MG63 (cell line): ENCODE measurements around the gene GOLGA2. TPM values are rescaled to one million over a fixed set of nuclear protein-coding genes. Genes with fewer than 3 reads are reported as not detected.

Experiments used
- DNase-seq: peaks from one replicate; pipeline ENCODE4 v3.0.0-alpha.2; 2020
- H3K27me3 ChIP-seq: fragments of 250-450 bp; sonication (Bioruptor Pico); 2 replicates; pipeline ENCODE4 v1.5.1; 2020; ENCODE audit warnings: mild to moderate bottlenecking, moderate library complexity
- H3K36me3 ChIP-seq: fragments of 250-450 bp; sonication (Bioruptor Pico); 2 replicates; pipeline ENCODE4 v1.5.1; 2020; ENCODE audit warnings: mild to moderate bottlenecking, moderate library complexity
- H3K4me3 ChIP-seq: fragments of 250-450 bp; sonication (Bioruptor Pico); 2 replicates; pipeline ENCODE4 v1.5.1; 2020; ENCODE audit warnings: mild to moderate bottlenecking, moderate library complexity
- H3K9me3 ChIP-seq: fragments of 250-450 bp; sonication (Bioruptor Pico); 2 replicates; pipeline ENCODE4 v1.5.1; 2020; ENCODE audit warnings: mild to moderate bottlenecking, moderate library complexity
- total RNA-seq: library from RNA; depleted of rRNA; stranded (reverse); fragments of >200 nt; shearing (Covaris generic); gene quantifications from 2 replicates; pipeline ENCODE4 v1.2.3, GENCODE V29; 2014; ENCODE audit warnings: low replicate concordance

Gene GOLGA2
- total RNA-seq, 1 experiment from 2014 or later, result 70.3 TPM

DNA sequence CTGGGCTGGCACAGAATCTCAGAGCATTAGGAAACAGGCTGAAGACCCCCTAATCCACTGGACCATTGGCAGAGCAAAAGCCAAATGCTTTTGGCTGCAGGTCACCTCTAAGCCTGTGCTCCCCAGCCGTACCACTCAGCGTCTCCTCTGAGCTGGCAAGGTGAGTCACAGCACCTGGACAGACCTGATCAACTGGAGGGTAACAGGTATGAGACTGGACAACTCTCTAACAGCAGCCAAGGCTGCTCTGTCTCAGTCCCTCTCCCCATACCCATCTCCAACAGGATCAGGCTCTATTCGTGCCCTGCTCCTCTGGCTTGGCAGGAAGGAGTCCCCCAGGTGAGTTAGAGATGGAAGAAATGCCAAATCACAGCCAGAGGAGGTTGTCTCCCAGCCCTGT is 4.7 kb downstream of the GOLGA2 start:
- peaks cover 51% of the 10 kb centered on the region for H3K36me3 ChIP-seq
- DNase-seq, result no peak
- H3K9me3 ChIP-seq, result no peaks in the 10 kb centered on the region
- no peaks in the 10 kb centered on the region for H3K27me3 ChIP-seq
- H3K4me3 ChIP-seq, result no peak overlapping the region

DNA sequence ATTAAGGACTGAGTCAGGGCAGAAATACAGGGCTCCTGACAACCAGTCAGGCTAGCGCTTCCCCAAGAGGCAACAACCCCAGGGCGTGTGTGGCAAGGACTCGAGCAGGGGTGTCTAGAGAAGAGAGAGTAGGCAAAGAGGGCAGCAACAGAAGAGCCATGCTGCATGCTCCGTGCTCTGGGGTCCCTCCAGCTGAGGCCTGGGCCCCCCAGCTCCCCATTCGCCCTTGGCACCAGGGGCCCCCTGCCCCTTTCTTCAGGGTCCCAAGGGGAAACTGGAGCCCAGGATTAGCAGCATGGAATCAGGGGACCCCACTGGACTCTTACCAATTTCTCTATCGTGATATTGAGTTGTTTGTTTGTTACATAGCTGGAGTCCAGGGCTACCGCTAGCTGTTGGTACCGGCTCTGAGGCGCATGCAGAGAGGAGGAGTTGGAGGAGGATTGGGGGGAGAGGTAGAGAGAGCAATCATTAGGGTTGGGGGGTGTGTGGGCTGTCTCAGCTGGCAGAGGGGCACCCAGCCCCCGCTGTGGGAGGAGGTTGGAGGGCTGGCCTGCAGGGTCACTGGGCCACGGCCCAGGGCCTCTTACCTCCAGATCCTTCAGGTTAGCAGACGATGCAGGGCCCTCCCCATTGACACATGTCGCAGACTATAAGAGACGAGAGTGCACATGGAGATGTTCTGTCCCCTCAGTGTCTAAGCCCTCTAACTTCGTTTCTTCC is 8.8 kb downstream of the GOLGA2 start:
- Histone ChIP-seq H3K9me3 (no peaks in the 10 kb centered on the region), H3K36me3 (peaks cover 54% of the 10 kb centered on the region)

DNA sequence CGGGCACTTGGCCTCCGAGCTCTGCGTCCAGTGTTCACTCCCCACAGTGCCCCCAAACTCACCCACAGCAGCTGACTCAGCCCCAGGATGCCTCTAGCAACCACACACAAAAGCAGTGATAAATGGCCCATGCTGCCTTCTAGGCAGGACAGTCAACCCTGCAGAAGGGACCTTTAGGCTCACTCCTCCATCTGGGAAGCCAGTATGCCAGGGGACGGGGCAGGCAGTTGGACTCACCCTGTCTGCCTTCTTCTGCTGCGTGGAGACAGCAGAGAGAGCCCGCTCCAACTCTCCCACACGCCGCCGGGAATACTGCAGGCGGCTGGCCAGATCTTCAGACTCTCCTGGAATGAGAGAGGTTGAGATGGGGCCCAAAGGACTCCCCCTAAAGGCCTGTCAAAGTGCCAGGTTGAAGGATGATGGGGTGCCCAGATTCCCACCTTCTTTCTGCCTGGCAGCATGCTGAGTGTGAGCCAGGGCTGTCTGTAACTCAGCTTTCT is 10.4 kb downstream of the GOLGA2 start:
- Histone ChIP-seq H3K27me3 (no peaks in the 10 kb centered on the region), H3K4me3 (no peak overlapping the region), H3K36me3 (peaks cover 55% of the 10 kb centered on the region), H3K9me3 (no peaks in the 10 kb centered on the region)
- no peak for DNase-seq

More for the DNA sequence above, 8.8 kb downstream of the GOLGA2 start:
- H3K4me3 ChIP-seq, result no peak overlapping the region
- no peaks in the 10 kb centered on the region for H3K27me3 ChIP-seq
- DNase-seq, result no peak

DNA sequence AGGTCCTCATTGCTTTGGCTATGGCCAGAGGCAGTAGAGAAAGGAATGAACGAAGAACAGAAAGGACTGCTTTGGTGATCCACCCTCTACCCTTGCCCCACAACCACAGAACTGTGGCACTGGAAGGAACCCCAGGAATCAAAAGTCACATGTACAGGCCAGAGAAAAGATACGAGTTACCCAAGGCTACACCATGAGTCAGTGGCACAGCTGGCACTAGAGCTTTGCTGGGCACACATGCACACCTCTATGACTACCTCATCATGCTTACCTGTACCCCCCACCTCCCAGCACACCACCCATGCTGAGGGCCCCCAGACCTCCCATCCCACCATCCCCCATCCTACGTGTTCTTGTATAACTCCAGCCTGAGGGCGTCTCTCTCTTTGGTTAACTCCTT is 13.1 kb downstream of the GOLGA2 start:
- H3K36me3 ChIP-seq, result peaks cover 64% of the 10 kb centered on the region

DNA sequence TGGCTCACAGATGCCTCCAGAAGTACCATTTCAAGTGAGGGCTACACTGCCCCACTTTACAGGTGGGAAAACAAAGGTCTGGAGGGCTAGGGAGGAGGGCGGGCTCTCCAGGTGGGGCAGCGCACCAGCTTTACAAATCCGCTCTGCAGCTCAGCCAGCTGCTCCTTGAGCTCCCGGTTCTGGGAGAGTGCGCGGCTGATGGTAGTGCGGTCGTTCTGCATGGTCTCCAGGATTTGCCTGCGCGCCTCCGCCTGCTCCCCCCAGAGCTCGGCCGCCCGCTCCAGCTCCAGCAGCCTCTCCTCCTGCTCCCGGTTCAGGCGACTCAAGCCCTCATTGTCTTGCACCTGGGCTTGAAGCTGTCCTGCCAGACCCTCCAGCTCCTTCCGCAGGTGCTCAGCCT is 15.5 kb downstream of the GOLGA2 start:
- no peak for DNase-seq
- Histone ChIP-seq H3K27me3 (no peaks in the 10 kb centered on the region), H3K36me3 (peaks cover 57% of the 10 kb centered on the region), H3K4me3 (no peak overlapping the region), H3K9me3 (no peaks in the 10 kb centered on the region)

More for the DNA sequence above, 13.1 kb downstream of the GOLGA2 start:
- no peaks in the 10 kb centered on the region for H3K27me3 ChIP-seq
- no peak overlapping the region for H3K4me3 ChIP-seq
- no peaks in the 10 kb centered on the region for H3K9me3 ChIP-seq
- DNase-seq, result no peak

DNA sequence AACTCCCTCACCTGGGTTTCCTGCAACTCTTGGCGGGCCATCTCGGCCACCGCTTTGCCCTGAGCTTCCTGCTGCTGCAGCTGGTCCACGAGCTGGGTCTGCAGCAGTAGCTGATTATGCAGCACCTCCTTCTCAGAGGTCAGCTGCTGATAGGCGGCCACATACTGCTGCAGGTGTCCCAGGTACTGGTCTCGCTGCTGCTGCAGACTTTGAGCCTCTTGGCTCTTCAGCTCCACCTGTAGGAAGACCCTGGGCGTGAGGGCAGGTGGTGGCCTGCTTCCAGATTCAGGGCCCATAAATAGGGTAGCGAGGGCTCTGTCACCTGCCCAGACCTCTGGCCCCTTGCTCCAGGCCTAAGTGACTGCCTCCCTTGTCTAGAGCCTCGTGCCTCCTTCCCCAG is 16.7 kb downstream of the GOLGA2 start:
- no peaks in the 10 kb centered on the region for H3K9me3 ChIP-seq
- no peak overlapping the region for H3K4me3 ChIP-seq
- DNase-seq, result no peak
- peaks cover 47% of the 10 kb centered on the region for H3K36me3 ChIP-seq
- H3K27me3 ChIP-seq, result no peaks in the 10 kb centered on the region

DNA sequence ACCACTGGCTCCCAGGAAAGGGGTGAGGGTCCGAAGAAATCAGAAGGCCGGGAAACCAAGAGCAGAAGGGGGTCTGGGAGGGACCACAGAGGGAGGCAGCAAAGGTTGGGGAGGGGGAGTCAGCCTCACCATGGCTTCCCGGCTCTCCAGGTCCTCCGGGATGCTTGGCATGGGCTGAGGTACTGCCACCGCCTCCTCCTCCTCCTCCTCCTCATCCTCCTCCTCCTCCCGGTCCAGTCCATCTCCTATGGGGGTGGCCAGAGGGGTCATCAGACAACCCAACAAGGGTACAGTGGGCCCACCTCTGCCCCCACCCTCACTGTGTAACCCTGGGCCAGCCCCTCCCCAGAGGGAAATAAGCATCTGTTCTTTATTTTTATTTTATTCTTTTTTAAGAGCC is 17.5 kb downstream of the GOLGA2 start:
- Histone ChIP-seq H3K9me3 (no peaks in the 10 kb centered on the region), H3K4me3 (no peak overlapping the region), H3K36me3 (peaks cover 47% of the 10 kb centered on the region), H3K27me3 (no peaks in the 10 kb centered on the region)
- DNase-seq, result no peak

DNA sequence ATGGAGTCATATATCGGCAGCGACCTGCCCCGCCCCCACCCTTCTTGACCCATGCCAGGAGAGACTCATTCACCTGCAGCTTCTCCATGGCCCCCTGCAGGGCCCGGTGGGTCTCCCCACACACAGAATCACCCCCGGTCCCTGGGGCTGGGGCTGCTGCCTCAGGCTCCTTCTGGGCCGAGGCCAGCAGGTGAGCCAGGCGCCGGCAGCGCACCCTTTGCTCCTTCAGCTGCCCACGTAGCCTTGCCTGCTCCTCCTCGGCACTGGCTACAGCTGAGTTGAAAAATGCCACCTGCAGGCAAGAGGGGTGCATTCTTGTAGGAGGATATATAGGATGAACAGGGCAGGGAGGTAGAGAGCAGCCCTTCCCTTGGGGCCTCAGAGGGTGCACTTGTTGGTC is 17.9 kb downstream of the GOLGA2 start:
- Histone ChIP-seq H3K27me3 (no peaks in the 10 kb centered on the region), H3K9me3 (no peaks in the 10 kb centered on the region), H3K4me3 (no peak overlapping the region), H3K36me3 (peaks cover 44% of the 10 kb centered on the region)
- no peak for DNase-seq

DNA sequence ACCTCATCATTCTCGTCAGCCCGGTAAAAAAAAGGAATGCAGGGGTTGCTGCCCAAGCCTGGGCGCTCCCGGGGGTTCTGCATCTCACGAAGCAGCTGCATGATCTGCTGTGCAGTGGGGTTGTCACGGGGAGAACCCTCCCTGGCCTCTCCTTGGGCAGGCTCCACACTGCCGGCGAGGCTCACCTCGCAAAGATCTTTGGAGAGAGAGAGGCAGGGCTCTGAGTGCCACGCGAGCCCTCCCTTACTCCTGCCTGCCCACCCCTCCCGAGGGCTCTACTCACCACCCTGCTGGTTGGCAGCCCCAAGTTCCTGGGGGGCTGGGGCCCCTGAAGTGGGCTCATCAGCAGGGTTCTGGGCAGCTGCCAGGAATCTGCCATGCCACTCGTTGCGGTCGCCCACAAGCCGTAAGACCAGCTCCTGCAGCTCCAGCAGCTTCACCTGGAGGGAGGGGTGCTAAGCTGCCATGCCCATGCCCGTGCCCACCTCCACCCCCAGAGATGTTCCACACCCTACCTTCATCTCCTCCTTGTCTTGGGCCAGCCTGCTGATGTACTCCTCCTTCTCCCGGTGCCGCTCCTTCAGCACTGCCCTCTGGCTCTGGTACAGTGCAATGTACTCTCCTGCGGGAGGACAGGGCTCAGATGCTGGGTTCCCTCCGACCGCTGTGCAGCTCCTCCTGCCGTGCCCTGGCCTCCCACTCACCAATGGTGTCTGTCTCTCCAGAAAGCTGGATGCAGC is 18.6 kb downstream of the GOLGA2 start:
- H3K9me3 ChIP-seq, result no peaks in the 10 kb centered on the region
- DNase-seq, result no peak
- H3K36me3 ChIP-seq, result peaks cover 41% of the 10 kb centered on the region

DNA sequence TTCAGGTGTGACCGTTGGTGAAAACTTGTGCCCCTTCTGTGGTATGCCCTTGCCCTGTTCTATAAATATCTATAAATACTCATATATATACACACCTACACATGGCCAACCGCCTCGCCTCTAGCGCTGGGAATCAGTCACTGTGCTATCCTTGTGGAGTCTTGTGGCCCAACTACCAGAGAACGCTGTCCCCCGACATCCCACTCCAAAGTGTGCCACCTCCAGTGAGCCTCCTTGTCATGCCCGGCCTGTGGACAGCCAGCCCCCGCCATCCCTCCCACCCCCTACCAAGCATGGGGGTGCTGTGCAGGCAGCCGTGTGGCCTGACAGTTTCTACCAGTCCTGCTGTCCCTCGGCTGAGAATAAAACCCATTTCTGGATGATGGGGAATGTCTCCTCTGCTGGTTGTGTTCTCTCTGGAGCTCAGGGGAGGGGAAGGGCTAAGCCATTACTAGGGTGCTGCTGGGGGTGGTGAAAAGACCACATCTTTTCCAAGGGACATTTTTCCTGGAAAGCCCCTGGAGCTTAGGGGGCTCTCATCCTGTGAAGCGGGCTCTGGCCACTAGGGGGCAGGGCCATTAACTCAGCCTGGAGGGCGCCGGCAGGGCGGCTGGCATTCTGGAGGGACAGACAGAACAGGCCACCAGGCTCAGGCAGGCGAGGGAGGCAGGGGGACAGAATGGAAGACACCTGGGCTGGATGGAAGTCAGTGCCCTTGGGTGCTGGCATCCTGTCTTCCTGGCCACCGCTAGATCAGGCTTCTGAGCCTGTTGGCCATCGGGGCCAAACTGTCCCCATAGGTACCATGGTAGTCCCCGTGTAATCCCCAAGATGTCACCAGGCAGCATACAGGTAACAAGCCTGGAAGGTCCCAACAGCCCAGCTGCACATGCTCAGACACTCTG is 20.7 kb downstream of the GOLGA2 start:
- Histone ChIP-seq H3K36me3 (peaks cover 26% of the 10 kb centered on the region), H3K4me3 (no peak overlapping the region), H3K27me3 (no peaks in the 10 kb centered on the region), H3K9me3 (no peaks in the 10 kb centered on the region)
- no peak for DNase-seq

More for the DNA sequence above, 18.6 kb downstream of the GOLGA2 start:
- H3K27me3 ChIP-seq, result no peaks in the 10 kb centered on the region
- H3K4me3 ChIP-seq, result no peak overlapping the region

DNA sequence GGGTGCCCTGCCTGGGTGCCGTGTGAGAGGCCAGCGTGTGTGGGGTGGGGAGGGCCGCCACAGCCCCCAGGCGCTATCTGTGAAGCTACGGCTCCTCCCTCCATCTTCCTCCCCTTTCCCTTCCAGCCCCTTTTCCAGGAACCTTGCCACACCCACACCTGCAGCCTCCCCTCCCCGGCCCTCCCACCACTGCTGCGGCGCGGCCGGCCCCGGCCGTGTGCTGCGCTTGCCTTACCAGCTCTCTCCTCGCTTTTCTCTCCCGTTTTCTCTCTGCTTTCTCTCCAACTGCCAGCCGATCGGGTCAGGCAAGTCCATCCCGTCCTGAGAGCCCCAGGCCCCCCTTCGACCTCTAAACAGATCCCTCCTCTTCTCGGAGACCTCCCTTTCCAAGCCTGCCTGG is 21.4 kb downstream of the GOLGA2 start:
- H3K4me3 ChIP-seq, result no peak overlapping the region
- no peaks in the 10 kb centered on the region for H3K27me3 ChIP-seq
- no peaks in the 10 kb centered on the region for H3K9me3 ChIP-seq
- DNase-seq, result no peak
- peaks cover 22% of the 10 kb centered on the region for H3K36me3 ChIP-seq

DNA sequence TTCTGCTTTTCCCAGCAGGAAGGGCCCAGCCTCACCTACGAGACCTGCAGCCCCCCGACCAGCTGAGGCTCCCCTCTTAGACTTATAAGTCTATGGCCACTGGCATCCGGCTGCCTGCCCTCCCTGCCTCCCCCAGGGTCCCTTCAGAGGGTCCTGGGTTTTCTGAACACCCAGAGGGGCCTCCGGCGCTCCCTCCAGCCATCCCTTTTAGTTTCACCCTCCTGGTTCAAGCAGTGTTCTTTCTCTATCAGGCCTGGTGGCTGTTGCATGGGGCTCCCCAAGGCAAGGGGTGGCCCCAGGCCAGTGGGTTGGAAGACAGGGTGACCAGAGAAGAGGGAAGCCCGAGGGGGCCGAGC is 21.8 kb downstream of the GOLGA2 start:
- H3K27me3 ChIP-seq, result no peaks in the 10 kb centered on the region
- H3K36me3 ChIP-seq, result peaks cover 18% of the 10 kb centered on the region
- no peak for DNase-seq
- H3K4me3 ChIP-seq, result no peak overlapping the region
- H3K9me3 ChIP-seq, result no peaks in the 10 kb centered on the region

DNA sequence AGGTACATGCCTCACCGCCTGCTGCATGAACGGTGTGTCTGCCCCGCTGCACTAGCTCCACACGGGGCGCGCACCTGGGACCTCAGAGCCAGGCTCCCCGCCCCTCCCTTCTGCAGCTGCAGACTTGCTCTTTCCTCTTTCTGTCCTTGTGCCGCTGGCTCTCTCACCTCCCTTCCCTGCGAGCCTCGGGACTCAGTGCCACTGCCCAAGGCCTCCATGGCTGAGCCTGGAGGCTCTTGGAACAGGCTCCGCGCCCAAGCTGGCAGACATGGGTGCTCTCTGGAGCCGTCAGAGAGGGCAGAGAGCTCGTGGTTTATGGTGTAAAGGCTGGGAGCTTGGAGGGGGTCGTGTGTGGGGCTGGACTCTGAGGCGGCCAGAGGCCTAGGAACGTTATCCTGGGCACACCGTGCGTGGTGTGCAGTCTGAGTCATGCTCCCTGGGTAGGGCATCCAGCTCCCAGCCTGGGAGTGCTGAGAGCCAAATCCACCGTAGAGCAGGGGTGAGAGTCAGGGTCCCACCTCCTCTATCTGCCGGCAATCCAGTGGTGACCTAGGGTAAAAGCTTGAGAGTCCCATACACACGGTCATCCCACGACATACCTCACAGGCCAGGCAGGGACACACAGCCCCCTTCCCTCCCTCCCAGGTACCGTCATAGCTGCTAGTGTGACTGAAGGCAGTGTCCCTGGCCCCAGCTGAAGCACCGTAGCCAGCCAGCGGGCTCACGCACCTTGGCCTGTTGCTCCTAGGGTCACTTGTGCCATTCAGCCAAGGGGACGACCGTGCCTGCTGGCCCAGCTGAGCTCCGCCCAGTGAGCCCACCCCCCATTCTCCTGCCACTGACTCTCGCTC is 22.4 kb downstream of the GOLGA2 start:
- DNase-seq, result no peak
- H3K27me3 ChIP-seq, result no peaks in the 10 kb centered on the region
- H3K36me3 ChIP-seq, result peaks cover 12% of the 10 kb centered on the region

DNA sequence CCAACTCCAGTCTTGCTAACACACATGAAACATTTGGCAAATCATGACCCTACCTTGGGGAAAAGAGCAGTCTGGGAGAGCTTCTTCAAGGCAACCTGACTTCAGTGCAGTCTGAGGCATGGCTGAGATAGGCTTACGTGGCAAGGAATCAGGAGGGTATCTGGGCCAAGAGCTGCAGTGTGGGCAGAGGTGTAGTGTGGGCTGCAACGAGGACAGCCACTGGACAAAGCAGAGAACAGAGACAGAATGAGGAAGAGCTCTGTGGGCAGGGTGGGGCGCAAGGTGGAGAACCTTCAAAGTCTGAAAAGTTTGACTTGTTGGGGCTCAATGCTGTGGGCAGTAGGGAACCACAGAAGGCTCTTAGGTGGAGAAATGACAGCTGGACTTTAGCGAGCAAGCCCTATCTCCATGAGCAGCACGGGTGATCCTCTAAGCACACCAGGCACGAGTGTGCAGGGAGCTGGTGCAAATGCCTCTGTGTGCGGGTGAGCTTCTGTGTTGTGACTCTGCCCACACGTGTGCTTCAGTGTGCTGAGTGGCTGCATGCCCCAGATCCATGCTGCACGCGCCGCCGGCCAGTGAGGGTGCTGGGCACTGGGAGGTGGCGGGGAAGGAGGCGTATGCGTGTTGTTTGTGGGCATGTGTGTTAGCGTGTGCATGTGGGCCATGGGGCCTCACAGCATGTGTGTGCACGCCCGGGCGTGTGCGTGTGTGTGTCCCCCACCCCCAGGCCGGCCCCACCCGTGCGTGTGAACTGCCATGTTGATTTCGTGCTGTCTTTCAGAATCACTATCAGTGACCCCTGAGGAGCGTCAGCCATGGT is 23.3 kb downstream of the GOLGA2 start:
- no peaks in the 10 kb centered on the region for H3K9me3 ChIP-seq
- H3K36me3 ChIP-seq, result peaks cover 6% of the 10 kb centered on the region
- DNase-seq, result no peak
- H3K27me3 ChIP-seq, result no peaks in the 10 kb centered on the region
- H3K4me3 ChIP-seq, result no peak overlapping the region

More for the DNA sequence above, 22.4 kb downstream of the GOLGA2 start:
- H3K4me3 ChIP-seq, result no peak overlapping the region
- H3K9me3 ChIP-seq, result no peaks in the 10 kb centered on the region

DNA sequence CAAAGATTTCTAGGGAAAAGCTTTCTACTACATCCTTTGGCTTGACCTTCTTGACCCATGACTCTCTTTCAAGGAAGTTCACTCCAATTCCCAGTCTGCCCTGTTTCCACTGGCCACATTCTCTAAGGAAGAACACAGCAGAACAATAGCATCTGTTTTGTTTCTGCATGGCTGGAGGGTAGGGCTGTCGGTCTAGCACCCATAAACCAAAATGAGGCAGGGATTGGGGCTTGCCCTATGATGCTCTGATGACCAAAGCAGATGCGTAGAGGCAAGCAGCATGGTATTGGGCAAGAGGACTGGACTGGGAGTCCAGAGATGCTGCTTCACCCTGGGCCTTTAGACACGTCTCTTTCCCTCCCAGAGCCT is 24.1 kb downstream of the GOLGA2 start:
- Histone ChIP-seq H3K9me3 (no peaks in the 10 kb centered on the region), H3K27me3 (no peaks in the 10 kb centered on the region), H3K36me3 (peaks cover 2% of the 10 kb centered on the region; the same call in 1 of the 2 replicates), H3K4me3 (no peak overlapping the region)
- DNase-seq, result no peak
